SK-N-SH (cell line): ENCODE data around the gene NGB. TPM values are rescaled to one million over a fixed set of nuclear protein-coding genes. Genes with fewer than 3 reads are reported as not detected.

ENCODE experiments used
- CTCF ChIA-PET: fragments of 300-600, 350-600 bp; formaldehyde crosslinking; extraction: SDS; loops from one replicate; lab custom pipeline; 2021; lab: Yijun Ruan, JAX
- POLR2A ChIA-PET: fragments of 350-600 bp; sonication (Branson Sonifier 250); formaldehyde crosslinking; extraction: SDS; loops from one replicate; lab custom pipeline; 2020; ENCODE audit warnings: antibody characterized with exemption, inconsistent platforms; lab: Yijun Ruan, JAX
- DNase-seq: peaks from one replicate; pipeline ENCODE4 v3.0.0; 2012
- H2AFZ ChIP-seq: fragments of 200-600 bp; sonication (generic); 2 replicates; pipeline ENCODE4 v1.8.1; 2016; ENCODE audit warnings: antibody characterized with exemption, mild to moderate bottlenecking, low read depth
- H3F3A ChIP-seq: fragments of 200-600 bp; sonication (generic); replicated peaks from 2 replicates; pipeline ENCODE3; 2016; ENCODE audit warnings: antibody characterized with exemption, mild to moderate bottlenecking; ENCODE audit not compliant: insufficient read depth
- H3K27ac ChIP-seq, 2 experiments: fragments of 200-500 bp in 1 of 2; fragments of 200-600 bp in 1 of 2; sonication (Bioruptor generic) in 1 of 2; sonication (generic), shearing (Covaris generic) in 1 of 2; 2 replicates each; pipeline versions ENCODE4 v1.5.1 to v1.6.1; 2014 to 2016; ENCODE audit warnings: low read depth in 2 of 2, inconsistent platforms in 1 of 2, low read length in 1 of 2, mild to moderate bottlenecking in 1 of 2, mixed read lengths in 1 of 2
- H3K27me3 ChIP-seq: fragments of 200-600 bp; sonication (generic), shearing (Covaris generic); 2 replicates; pipeline ENCODE4 v1.6.1; 2016; ENCODE audit warnings: mixed run types; ENCODE audit not compliant: insufficient read depth
- H3K36me3 ChIP-seq, 2 experiments: fragments of 200-500 bp in 1 of 2; fragments of 200-600 bp in 1 of 2; sonication (Bioruptor generic) in 1 of 2; sonication (generic) in 1 of 2; replicated peaks in 1 of 2; 2 replicates each; pipeline versions ENCODE3 to v1.5.1; 2014 to 2016; ENCODE audit warnings: low read length in 1 of 2, mild to moderate bottlenecking in 1 of 2; ENCODE audit not compliant: insufficient read depth in 2 of 2, control insufficient read depth in 1 of 2
- H3K4me1 ChIP-seq, 2 experiments: fragments of 200-500 bp in 1 of 2; fragments of 200-600 bp in 1 of 2; sonication (Bioruptor generic) in 1 of 2; sonication (generic), shearing (Covaris generic) in 1 of 2; 2 replicates each; pipeline versions ENCODE4 v1.5.1 to v1.6.1; 2014 to 2016; ENCODE audit warnings: low read depth in 1 of 2, low read length in 1 of 2, mixed run types in 1 of 2; ENCODE audit not compliant: insufficient read depth in 2 of 2, control insufficient read depth in 1 of 2
- H3K4me2 ChIP-seq: fragments of 200-600 bp; sonication (generic), shearing (Covaris generic); 2 replicates; pipeline ENCODE4 v1.6.1; 2017; ENCODE audit warnings: mixed run types
- H3K4me3 ChIP-seq, 2 experiments: fragments of 200-500 bp in 1 of 2; fragments of 200-600 bp in 1 of 2; sonication (Bioruptor generic) in 1 of 2; sonication (generic), shearing (Covaris generic) in 1 of 2; 2 replicates each; pipeline versions ENCODE4 v1.5.1 to v1.8.1; 2014 to 2016; ENCODE audit warnings: low read depth in 2 of 2, inconsistent platforms in 1 of 2, low read length in 1 of 2, mild to moderate bottlenecking in 1 of 2, mixed read lengths in 1 of 2, moderate library complexity in 1 of 2
- H3K79me2 ChIP-seq: fragments of 200-600 bp; sonication (generic); 2 replicates; pipeline ENCODE4 v1.8.1; 2017; ENCODE audit warnings: mild to moderate bottlenecking; ENCODE audit not compliant: insufficient read depth
- H3K9ac ChIP-seq: fragments of 200-600 bp; sonication (generic); 2 replicates; pipeline ENCODE4 v1.6.1; 2017; ENCODE audit warnings: mixed run types
- H3K9me2 ChIP-seq: fragments of 200-600 bp; sonication (generic); 2 replicates; pipeline ENCODE4 v1.6.1; 2017; ENCODE audit warnings: mixed run types
- H3K9me3 ChIP-seq: fragments of 200-600 bp; sonication (generic); 2 replicates; pipeline ENCODE4 v1.6.1; 2017; ENCODE audit warnings: mixed run types, mild to moderate bottlenecking, moderate library complexity
- H4K20me1 ChIP-seq: fragments of 200-600 bp; sonication (generic); 2 replicates; pipeline ENCODE4 v1.6.1; 2017; ENCODE audit warnings: mild to moderate bottlenecking, mixed run types; ENCODE audit not compliant: insufficient read depth
- ELF1 ChIP-seq: IDR thresholded peaks from 2 replicates; pipeline ENCODE4 v1.4.0; 2012
- EP300 ChIP-seq, 2 experiments: IDR thresholded peaks; 2 replicates each; pipeline versions ENCODE4 v1.4.0 to v1.6.1; 2012; ENCODE audit warnings: borderline replicate concordance in 1 of 2, low read depth in 1 of 2, low read length in 1 of 2
- EZH2phosphoT487 ChIP-seq: fragments of 200-600 bp; sonication (generic); IDR thresholded peaks from 2 replicates; pipeline ENCODE4 v1.6.1; 2017; ENCODE audit warnings: low read depth, mixed run types, mild to moderate bottlenecking, antibody characterized with exemption, moderate library complexity, borderline replicate concordance
- FOXJ3 ChIP-seq: sonication (generic); formaldehyde crosslinking; IDR thresholded peaks from 2 replicates; pipeline ENCODE4 v1.5.1; 2020; ENCODE audit warnings: mild to moderate bottlenecking, missing genetic modification reagents
- FOXM1 ChIP-seq: IDR thresholded peaks from 2 replicates; pipeline ENCODE4 v1.4.0; 2012; ENCODE audit warnings: low read depth, mild to moderate bottlenecking
- GABPA ChIP-seq: IDR thresholded peaks from 2 replicates; pipeline ENCODE4 v1.4.0; 2012; ENCODE audit warnings: low read depth, mild to moderate bottlenecking
- MEF2A ChIP-seq: IDR thresholded peaks from 2 replicates; pipeline ENCODE4 v1.4.0; 2012; ENCODE audit warnings: low read depth, borderline replicate concordance
- MXI1 ChIP-seq: IDR thresholded peaks from 2 replicates; pipeline ENCODE4 v1.6.1; 2012; ENCODE audit warnings: mild to moderate bottlenecking, low read depth, low read length, improper control_type of control experiment
- NFIC ChIP-seq: IDR thresholded peaks from 2 replicates; pipeline ENCODE4 v1.4.0; 2012; ENCODE audit warnings: borderline replicate concordance
- NRF1 ChIP-seq: IDR thresholded peaks from 2 replicates; pipeline ENCODE4 v1.6.1; 2012; ENCODE audit warnings: low read depth, mild to moderate bottlenecking, low read length
- RAD21 ChIP-seq: IDR thresholded peaks from 2 replicates; pipeline ENCODE4 v1.6.1; 2012; ENCODE audit warnings: mild to moderate bottlenecking, low read length
- RCOR1 ChIP-seq: fragments of 150-350 bp; IDR thresholded peaks from 2 replicates; pipeline ENCODE4 v1.6.1; 2017; ENCODE audit warnings: antibody characterized with exemption, low read length
- REST ChIP-seq: IDR thresholded peaks from 2 replicates; pipeline ENCODE4 v1.6.1; 2012; ENCODE audit warnings: mild to moderate bottlenecking, low read depth, low read length, moderate library complexity
- RFX5 ChIP-seq: IDR thresholded peaks from 2 replicates; pipeline ENCODE4 v1.6.1; 2012; ENCODE audit warnings: mild to moderate bottlenecking, improper control_type of control experiment, low read length
- RXRA ChIP-seq: IDR thresholded peaks from 2 replicates; pipeline ENCODE4 v1.4.0; 2012; ENCODE audit warnings: low read depth, mild to moderate bottlenecking, borderline replicate concordance
- SIN3A ChIP-seq: IDR thresholded peaks from 2 replicates; pipeline ENCODE4 v1.6.1; 2012; ENCODE audit warnings: low read depth, mild to moderate bottlenecking, low read length, moderate library complexity, borderline replicate concordance
- USF1 ChIP-seq: IDR thresholded peaks from 2 replicates; pipeline ENCODE4 v1.4.0; 2012; ENCODE audit warnings: low read depth, borderline replicate concordance
- YY1 ChIP-seq: IDR thresholded peaks from 2 replicates; pipeline ENCODE4 v1.4.0; 2012; ENCODE audit warnings: low read depth, mild to moderate bottlenecking
- ZBTB33 ChIP-seq: IDR thresholded peaks from 2 replicates; pipeline ENCODE4 v1.4.0; 2012; ENCODE audit warnings: low read depth, borderline replicate concordance
- WGBS: methylation state at CpG from one replicate; pipeline ENCODE4 v1.1.6; 2017; ENCODE audit warnings: low lambda C conversion rate; 5-methylcytosine and 5-hydroxymethylcytosine counted together
- polyA plus RNA-seq, 3 experiments: library from polyadenylated mRNA; depleted of rRNA; stranded (reverse); fragments of >200 nt; gene quantifications; 2 replicates each; pipeline ENCODE4 v1.2.3, GENCODE V29; 2012
- TF ChIP-seq, protein P1 (sequence below): fragments of 200-600 bp; sonication (generic); IDR thresholded peaks from 2 replicates; pipeline ENCODE4 v1.6.1; 2017; ENCODE audit warnings: antibody characterized with exemption, mild to moderate bottlenecking, moderate library complexity

NGB gene
- polyA plus RNA-seq, 1 of the 3 experiments (the other 2 are of a cell fraction): not detected

DNA sequence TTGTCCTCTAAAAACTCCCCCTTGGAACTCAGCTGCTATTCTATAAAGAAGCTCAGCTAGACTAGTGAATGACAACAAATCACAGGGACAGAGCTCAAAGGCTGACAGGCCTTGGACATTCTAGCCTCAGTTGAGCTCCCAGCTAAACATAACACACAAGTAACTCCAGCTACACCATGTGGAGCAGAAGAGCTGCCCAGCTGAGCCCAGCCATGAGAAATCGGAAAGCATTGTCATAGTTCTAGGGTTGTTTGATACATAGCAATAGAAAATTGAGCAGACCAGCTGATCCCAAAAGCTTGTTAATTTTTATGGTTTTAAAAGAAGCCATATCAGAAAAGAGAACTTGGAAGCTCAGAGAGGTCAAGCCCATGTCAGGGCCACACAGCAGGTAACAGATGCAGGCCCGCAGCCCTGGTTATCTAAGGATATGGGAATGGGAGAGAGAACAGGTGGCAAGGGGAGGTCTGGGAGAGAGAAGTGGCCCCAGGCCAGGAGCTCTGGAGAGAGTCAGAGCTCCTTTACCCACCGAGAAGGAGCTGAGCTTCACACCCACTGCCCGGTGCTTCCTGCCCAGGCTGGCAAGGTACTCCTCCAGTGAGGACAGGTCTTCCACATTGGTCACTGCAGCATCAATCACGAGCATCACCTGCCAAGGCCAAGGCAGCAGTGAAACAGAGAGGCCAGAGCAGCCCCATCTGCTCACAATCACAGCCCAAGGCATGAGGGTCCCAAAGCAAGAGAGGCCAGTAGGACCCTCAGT lies 2.9 kb downstream of the NGB start:
- TF ChIP-seq FOXM1 (no peak), RCOR1 (no peak), FOXJ3 (no peak), YY1 (no peak), NFIC (no peak), USF1 (no peak), MEF2A (no peak), GABPA (no peak), EZH2phosphoT487 (no peak), EP300 (IDR thresholded peaks at IDR 0.05; ENCODE audit: borderline replicate concordance in 1 of 2, low read depth in 1 of 2, low read length in 1 of 2) (no peak), NRF1 (no peak), ZBTB33 (no peak), ELF1 (no peak), SIN3A (no peak), RFX5 (no peak), RXRA (no peak), REST (no peak), RAD21 (no peak), MXI1 (no peak)
- TF ChIP-seq, protein P1, sequence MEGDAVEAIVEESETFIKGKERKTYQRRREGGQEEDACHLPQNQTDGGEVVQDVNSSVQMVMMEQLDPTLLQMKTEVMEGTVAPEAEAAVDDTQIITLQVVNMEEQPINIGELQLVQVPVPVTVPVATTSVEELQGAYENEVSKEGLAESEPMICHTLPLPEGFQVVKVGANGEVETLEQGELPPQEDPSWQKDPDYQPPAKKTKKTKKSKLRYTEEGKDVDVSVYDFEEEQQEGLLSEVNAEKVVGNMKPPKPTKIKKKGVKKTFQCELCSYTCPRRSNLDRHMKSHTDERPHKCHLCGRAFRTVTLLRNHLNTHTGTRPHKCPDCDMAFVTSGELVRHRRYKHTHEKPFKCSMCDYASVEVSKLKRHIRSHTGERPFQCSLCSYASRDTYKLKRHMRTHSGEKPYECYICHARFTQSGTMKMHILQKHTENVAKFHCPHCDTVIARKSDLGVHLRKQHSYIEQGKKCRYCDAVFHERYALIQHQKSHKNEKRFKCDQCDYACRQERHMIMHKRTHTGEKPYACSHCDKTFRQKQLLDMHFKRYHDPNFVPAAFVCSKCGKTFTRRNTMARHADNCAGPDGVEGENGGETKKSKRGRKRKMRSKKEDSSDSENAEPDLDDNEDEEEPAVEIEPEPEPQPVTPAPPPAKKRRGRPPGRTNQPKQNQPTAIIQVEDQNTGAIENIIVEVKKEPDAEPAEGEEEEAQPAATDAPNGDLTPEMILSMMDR: no peak
- TF ChIP-seq, all 33 proteins: peak for 0
- no peak for DNase-seq

More for the DNA sequence above, 2.9 kb downstream of the NGB start:
- Histone ChIP-seq H2AFZ (no peak overlapping the region), H3K27me3 (peaks cover 34% of the 10 kb centered on the region), H3F3A (no peaks in the 10 kb centered on the region), H3K4me2 (no peak overlapping the region), H3K4me3 (no peak overlapping the region), H3K79me2 (no peaks in the 10 kb centered on the region), H4K20me1 (no peaks in the 10 kb centered on the region), H3K9me3 (no peaks in the 10 kb centered on the region), H3K4me1 (no peaks in the 10 kb centered on the region; a peak in 1 of 4 replicates), H3K9ac (no peak overlapping the region), H3K9me2 (no peaks in the 10 kb centered on the region), H3K36me3 (no peaks in the 10 kb centered on the region), H3K27ac (no peak overlapping the region)
- POLR2A ChIA-PET: no interaction called here
- CTCF ChIA-PET: interaction anchor here (1.1 to 2.5 kb wide), 4 partner anchors 8 to 56 kb away, joined by 3 to 12 read pairs (median 4); no protein-coding TSS in a partner anchor
- WGBS: 60% methylated on average over 5 of the region's 5 CpGs
